ENCODE measurements around the gene CA9.

DNA sequence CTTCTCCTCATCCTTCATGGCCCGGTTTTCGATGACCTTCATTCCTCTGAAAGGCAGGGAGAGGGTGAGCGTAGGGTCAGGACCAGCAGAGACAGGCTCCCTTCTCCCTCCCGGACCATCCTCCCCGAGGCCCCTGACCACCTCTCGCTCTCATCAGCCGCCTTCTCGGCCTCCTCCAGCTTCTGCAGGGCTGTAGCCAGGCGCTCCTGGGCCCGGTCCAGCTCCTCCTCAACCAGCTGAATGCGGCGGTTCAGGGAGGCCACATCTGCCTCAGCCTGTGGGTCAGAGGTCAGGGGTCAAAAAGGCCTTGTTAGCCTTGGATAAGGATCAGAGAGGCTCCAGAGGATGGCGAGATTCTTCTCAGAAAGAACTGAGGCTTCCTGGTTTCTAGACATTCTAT lies 11.8 kb downstream of the CA9 start:
- TF ChIP-seq, protein P1, sequence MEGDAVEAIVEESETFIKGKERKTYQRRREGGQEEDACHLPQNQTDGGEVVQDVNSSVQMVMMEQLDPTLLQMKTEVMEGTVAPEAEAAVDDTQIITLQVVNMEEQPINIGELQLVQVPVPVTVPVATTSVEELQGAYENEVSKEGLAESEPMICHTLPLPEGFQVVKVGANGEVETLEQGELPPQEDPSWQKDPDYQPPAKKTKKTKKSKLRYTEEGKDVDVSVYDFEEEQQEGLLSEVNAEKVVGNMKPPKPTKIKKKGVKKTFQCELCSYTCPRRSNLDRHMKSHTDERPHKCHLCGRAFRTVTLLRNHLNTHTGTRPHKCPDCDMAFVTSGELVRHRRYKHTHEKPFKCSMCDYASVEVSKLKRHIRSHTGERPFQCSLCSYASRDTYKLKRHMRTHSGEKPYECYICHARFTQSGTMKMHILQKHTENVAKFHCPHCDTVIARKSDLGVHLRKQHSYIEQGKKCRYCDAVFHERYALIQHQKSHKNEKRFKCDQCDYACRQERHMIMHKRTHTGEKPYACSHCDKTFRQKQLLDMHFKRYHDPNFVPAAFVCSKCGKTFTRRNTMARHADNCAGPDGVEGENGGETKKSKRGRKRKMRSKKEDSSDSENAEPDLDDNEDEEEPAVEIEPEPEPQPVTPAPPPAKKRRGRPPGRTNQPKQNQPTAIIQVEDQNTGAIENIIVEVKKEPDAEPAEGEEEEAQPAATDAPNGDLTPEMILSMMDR (IDR thresholded peaks at IDR 0.05): no peak
- TF ChIP-seq GABPB1 (CRISPR knock-in tag; IDR thresholded peaks at IDR 0.05): no peak
- TF ChIP-seq, protein P2, sequence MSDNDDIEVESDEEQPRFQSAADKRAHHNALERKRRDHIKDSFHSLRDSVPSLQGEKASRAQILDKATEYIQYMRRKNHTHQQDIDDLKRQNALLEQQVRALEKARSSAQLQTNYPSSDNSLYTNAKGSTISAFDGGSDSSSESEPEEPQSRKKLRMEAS (CRISPR knock-in tag; IDR thresholded peaks at IDR 0.05): no peak
- TF ChIP-seq TEAD4 (CRISPR knock-in tag; IDR thresholded peaks at IDR 0.05): no peak
- TF ChIP-seq TEAD1 (CRISPR knock-in tag; IDR thresholded peaks at IDR 0.05): no peak
- TF ChIP-seq CBFB (CRISPR knock-in tag; IDR thresholded peaks at IDR 0.05; ENCODE audit: low read depth): no peak
- TF ChIP-seq, protein P3, sequence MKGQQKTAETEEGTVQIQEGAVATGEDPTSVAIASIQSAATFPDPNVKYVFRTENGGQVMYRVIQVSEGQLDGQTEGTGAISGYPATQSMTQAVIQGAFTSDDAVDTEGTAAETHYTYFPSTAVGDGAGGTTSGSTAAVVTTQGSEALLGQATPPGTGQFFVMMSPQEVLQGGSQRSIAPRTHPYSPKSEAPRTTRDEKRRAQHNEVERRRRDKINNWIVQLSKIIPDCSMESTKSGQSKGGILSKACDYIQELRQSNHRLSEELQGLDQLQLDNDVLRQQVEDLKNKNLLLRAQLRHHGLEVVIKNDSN (CRISPR knock-in tag; IDR thresholded peaks at IDR 0.05): no peak

Data from WTC11 (cell line).